AG04449 (cell line): ENCODE measurements around the gene DACT2.

Experiments
- CTCF ChIA-PET: fragments of 350-600 bp; formaldehyde crosslinking; extraction: SDS; loops from one replicate; lab custom pipeline; 2021; ENCODE audit warnings: antibody characterized with exemption; lab: Yijun Ruan, JAX
- POLR2A ChIA-PET: fragments of 400-600, 350-600 bp; formaldehyde crosslinking; extraction: SDS; loops from one replicate; lab custom pipeline; 2020; ENCODE audit warnings: antibody characterized with exemption, inconsistent platforms; lab: Yijun Ruan, JAX
- DNase-seq: peaks from one replicate; pipeline ENCODE4 v3.0.0-alpha.2; 2010; ENCODE audit warnings: low read depth, low spot score
- H3K4me3 ChIP-seq: 2 replicates; pipeline ENCODE4 v1.5.1; 2011; ENCODE audit warnings: low read depth, mild to moderate bottlenecking, control low read depth, low read length
- TF ChIP-seq, protein P1 (sequence below): IDR thresholded peaks from one replicate; pipeline ENCODE4 v1.5.1; 2011; ENCODE audit warnings: mild to moderate bottlenecking, moderate library complexity, low read length, control low read depth, inconsistent platforms; ENCODE audit not compliant: insufficient read depth; ENCODE audit errors: missing control alignments

Gene DACT2

DNA sequence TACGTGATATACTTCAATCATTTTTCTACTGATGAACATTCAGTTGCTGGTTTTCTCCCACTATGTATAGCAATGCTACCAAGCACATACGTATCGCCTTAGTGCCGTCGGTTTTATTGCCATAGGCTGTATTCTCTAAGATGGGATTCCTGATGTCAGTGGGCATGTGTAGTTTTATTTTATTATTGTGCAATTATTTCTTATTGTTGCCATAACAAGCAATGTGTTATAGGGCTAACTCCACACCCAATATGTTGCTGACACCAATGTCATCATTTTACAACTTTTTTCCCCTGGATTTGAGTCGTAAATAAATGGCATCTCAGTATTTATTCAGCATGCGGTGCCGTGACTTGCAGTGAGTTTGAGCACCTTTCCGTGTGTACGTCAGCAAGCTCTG is 10.8 kb upstream of the DACT2 start:
- no peak for DNase-seq
- POLR2A ChIA-PET = no interaction called here
- CTCF ChIA-PET = no interaction called here
- TF ChIP-seq, protein P1, sequence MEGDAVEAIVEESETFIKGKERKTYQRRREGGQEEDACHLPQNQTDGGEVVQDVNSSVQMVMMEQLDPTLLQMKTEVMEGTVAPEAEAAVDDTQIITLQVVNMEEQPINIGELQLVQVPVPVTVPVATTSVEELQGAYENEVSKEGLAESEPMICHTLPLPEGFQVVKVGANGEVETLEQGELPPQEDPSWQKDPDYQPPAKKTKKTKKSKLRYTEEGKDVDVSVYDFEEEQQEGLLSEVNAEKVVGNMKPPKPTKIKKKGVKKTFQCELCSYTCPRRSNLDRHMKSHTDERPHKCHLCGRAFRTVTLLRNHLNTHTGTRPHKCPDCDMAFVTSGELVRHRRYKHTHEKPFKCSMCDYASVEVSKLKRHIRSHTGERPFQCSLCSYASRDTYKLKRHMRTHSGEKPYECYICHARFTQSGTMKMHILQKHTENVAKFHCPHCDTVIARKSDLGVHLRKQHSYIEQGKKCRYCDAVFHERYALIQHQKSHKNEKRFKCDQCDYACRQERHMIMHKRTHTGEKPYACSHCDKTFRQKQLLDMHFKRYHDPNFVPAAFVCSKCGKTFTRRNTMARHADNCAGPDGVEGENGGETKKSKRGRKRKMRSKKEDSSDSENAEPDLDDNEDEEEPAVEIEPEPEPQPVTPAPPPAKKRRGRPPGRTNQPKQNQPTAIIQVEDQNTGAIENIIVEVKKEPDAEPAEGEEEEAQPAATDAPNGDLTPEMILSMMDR = no peak
- H3K4me3 ChIP-seq = no peak overlapping the region

DNA sequence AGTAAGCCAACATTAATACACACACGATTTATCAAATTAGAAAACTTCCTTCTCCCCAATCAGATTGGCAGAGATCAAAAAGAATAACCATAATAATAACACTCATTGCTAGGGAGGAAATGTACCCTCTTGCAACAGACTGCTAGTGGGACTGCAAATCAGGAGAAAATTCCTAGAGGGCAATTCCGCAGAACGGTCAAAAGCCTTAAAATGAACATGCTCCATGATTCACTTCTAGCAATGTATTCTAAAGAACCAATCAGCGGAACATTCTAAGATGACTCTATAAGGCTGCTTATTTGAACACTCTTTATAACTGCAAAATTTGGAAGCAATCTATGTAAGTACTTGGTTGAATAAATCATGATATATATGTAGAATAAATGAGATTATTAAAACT is 8.5 kb upstream of the DACT2 start:
- DNase-seq = no peak
- ChIA-PET CTCF (no interaction called here), POLR2A (no interaction called here)
- H3K4me3 ChIP-seq = no peak overlapping the region
- TF ChIP-seq, protein P1 = no peak

DNA sequence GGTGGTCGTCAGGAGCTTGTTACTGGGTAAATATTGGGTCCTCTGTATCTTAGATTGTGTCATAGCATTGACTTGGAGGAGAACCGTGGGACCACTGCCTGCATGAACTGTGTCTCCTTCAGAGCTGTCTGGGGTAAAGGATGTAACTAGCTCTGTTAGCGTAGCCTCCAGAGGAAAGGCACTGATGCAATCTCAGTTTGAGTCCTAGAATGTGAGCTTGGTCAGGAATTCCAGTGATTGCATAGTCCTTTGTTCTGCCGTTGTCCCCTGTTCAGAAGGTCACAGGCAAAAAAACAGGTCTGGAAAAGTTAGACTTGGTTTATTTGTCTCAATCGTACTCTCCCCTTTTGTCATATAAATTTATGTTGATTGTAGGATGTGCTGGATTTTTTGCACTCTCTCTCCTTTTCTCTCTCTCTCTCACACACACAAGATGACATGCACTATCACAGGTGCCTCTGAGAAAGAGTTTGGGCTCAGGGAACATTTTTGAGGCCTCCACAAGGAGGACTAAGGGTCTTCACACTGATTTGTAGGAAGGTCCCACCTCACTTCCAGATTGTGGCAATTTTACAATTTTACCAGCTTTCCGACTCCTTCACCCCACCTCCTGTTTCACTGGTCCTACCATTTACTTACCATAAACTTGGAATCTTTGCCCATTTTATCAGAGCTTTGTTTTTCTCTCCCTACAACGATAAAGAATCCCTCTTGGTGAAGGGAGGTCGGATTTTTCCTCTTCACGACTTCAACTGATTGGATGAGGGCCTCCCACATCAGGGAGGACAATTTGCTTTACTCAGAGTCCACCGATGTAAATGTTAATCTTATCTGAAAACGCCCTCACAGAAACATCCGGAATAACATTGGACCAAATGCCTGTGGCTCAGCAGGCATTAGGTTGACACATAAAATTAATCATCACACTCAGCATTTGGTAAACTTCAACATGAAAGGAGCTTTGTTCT is 7.0 kb upstream of the DACT2 start:
- ChIA-PET CTCF (no interaction called here), POLR2A (no interaction called here)
- no peak overlapping the region for H3K4me3 ChIP-seq
- DNase-seq = no peak
- TF ChIP-seq, protein P1 = no peak

DNA sequence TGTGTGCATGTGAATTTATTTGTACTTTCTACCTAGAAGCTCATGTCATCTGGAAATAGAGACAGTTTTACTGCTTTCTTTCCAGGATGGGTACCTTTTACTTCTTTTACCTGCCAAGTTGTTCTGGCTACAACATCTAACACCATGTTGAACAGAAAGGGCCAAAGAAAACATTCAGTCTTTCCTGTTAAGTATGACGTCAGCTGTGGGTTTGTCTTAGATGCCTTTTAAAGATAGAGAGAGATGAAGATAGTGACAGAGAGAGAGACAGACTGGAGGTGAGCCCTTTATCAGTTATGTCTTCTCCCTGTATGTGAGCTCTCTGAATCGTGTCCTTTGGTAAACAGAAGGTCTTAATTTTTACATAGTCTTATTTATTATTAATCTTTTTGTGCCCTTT is 3.4 kb upstream of the DACT2 start:
- ChIA-PET CTCF (no interaction called here), POLR2A (no interaction called here)
- no peak overlapping the region for H3K4me3 ChIP-seq
- DNase-seq = no peak
- TF ChIP-seq, protein P1 = no peak

DNA sequence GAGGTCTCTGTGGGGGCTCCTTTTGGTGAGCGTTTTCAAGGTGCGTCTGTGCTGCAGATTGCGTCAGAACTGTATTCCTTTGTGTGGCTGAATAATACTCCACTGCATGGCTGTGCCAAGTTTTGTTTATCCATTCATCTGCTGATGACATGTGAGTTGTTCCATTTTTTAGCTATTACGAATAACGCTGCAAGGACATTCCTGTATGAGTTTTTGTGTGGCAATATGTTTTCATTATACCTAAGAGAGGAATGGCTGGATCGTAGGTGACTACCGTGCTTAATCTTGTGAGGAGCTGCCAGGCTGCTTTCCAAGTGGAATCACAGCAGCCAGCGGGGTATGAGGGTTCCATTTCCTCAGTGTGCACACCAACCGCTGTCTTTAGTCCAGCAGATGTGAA is 1.1 kb upstream of the DACT2 start:
- CTCF ChIA-PET = no interaction called here
- TF ChIP-seq, protein P1 = no peak
- no peak overlapping the region for H3K4me3 ChIP-seq
- POLR2A ChIA-PET = no interaction called here
- DNase-seq = no peak

DNA sequence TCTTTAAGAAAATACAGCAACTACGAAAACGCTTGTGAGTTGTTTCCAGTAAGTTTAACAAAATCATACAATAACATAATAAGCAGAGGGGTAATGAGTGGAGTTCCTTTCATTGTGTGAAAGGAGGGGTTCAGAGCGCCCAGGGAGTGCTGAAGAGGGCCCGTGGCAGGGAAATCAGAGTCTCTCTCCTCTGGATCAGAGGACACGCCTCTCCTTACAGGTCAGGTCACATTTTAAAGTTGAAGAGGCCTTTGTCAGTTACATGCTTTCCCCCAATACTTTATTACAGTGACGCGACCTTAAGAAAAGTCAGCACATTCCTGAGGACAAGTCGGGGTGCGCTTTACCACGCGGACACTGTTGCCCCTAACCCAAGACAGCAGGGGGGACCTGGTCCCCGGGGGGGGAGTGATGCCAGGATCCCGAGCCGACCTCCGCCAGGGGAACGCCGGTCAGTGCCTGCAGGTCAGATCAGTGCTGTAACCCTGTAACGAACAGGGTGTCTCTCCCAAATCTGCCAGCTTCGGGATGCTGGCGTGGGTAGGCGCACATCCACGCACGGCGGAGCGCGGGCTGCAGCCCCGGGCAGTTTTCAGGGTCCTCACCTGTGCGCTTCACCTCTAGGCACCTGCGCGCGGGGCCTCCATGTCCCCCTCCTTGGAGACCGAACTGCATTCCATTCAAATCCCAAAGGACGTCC is 848 bp downstream of the DACT2 start:
- H3K4me3 ChIP-seq = no peak overlapping the region
- ChIA-PET CTCF (no interaction called here), POLR2A (no interaction called here)
- TF ChIP-seq, protein P1 = no peak
- DNase-seq = no peak
